Mesendoderm (in vitro differentiated cells): ENCODE measurements around the gene HES4.

Experiments
- DNase-seq: peaks from one replicate; pipeline ENCODE4 v3.0.0; 2013
- H2AK5ac ChIP-seq: 2 replicates; pipeline ENCODE4 v1.6.1; 2013; ENCODE audit warnings: low read length, inconsistent platforms
- H2BK120ac ChIP-seq: 2 replicates; pipeline ENCODE4 v1.6.1; 2013; ENCODE audit warnings: low read depth, mild to moderate bottlenecking, low read length, moderate library complexity, mixed read lengths
- H2BK15ac ChIP-seq: replicated peaks from 2 replicates; pipeline ENCODE4 v1.6.1; 2013; ENCODE audit warnings: low read depth, mild to moderate bottlenecking, moderate library complexity
- H2BK5ac ChIP-seq: 2 replicates; pipeline ENCODE4 v1.6.1; 2013; ENCODE audit warnings: low read length, inconsistent platforms
- H3K18ac ChIP-seq: 2 replicates; pipeline ENCODE4 v1.6.1; 2013; ENCODE audit warnings: mild to moderate bottlenecking, low read length, mixed read lengths
- H3K23ac ChIP-seq: one replicate; pipeline ENCODE4 v1.6.1; 2013; ENCODE audit warnings: low read length
- H3K27ac ChIP-seq: 2 replicates; pipeline ENCODE4 v1.5.1; 2013; ENCODE audit warnings: low read depth, mild to moderate bottlenecking, inconsistent platforms, low read length, moderate library complexity
- H3K27me3 ChIP-seq: 2 replicates; pipeline ENCODE4 v1.6.1; 2013; ENCODE audit warnings: low read length, control low read depth, mild to moderate bottlenecking, inconsistent platforms; ENCODE audit not compliant: insufficient read depth, poor library complexity
- H3K36me3 ChIP-seq: 2 replicates; pipeline ENCODE4 v1.6.1; 2013; ENCODE audit warnings: low read length, inconsistent platforms; ENCODE audit not compliant: control insufficient read depth, insufficient read depth
- H3K4ac ChIP-seq: one replicate; pipeline ENCODE4 v1.6.1; 2013; ENCODE audit warnings: low read depth, mild to moderate bottlenecking, low read length, moderate library complexity
- H3K4me1 ChIP-seq: 2 replicates; pipeline ENCODE4 v1.6.1; 2013; ENCODE audit warnings: low read depth, low read length, inconsistent platforms; ENCODE audit not compliant: control insufficient read depth
- H3K4me2 ChIP-seq: 2 replicates; pipeline ENCODE4 v1.6.1; 2013; ENCODE audit warnings: low read length
- H3K4me3 ChIP-seq: 2 replicates; pipeline ENCODE4 v1.5.1; 2013; ENCODE audit warnings: mild to moderate bottlenecking, low read length
- H3K56ac ChIP-seq: one replicate; pipeline ENCODE4 v1.6.1; 2013; ENCODE audit warnings: low read length
- H3K79me1 ChIP-seq: 2 replicates; pipeline ENCODE4 v1.6.1; 2013; ENCODE audit warnings: low read length, inconsistent platforms
- H3K79me2 ChIP-seq: 2 replicates; pipeline ENCODE4 v1.6.1; 2013; ENCODE audit warnings: mild to moderate bottlenecking, low read length; ENCODE audit not compliant: control insufficient read depth, insufficient read depth
- H3K9ac ChIP-seq: 2 replicates; pipeline ENCODE4 v1.6.1; 2013; ENCODE audit warnings: low read length, inconsistent platforms
- H4K5ac ChIP-seq: one replicate; pipeline ENCODE4 v1.6.1; 2013; ENCODE audit warnings: low read length
- H4K8ac ChIP-seq: one replicate; pipeline ENCODE4 v1.6.1; 2013; ENCODE audit warnings: low read depth, mild to moderate bottlenecking, control low read depth, low read length, moderate library complexity
- WGBS: extraction: QIAGEN DNeasy Blood & Tissue Kit; methylation state at CpG from one replicate; pipeline ENCODE4 v1.1.7; 2013; ENCODE audit warnings: low lambda C conversion rate, missing lambda C conversion rate; ENCODE audit not compliant: insufficient coverage; ENCODE audit errors: extremely low coverage; 5-methylcytosine and 5-hydroxymethylcytosine counted together

Gene HES4

GRCh38 chr1:1021920-1022259 lies 22.0 kb upstream of the HES4 start:
- Histone ChIP-seq H2BK15ac (no peak overlapping the region), H3K23ac (no peak overlapping the region), H4K8ac (no peak overlapping the region), H3K4me3 (no peak overlapping the region), H3K4me1 (peaks cover 8% of the 10 kb centered on the region), H3K36me3 (no peaks in the 10 kb centered on the region), H3K4me2 (no peak overlapping the region), H3K9ac (no peak overlapping the region), H2AK5ac (no peak overlapping the region), H3K4ac (no peak overlapping the region), H2BK120ac (no peak overlapping the region), H4K5ac (no peak overlapping the region), H3K27me3 (no peaks in the 10 kb centered on the region), H3K79me1 (peaks cover 4% of the 10 kb centered on the region), H3K79me2 (no peaks in the 10 kb centered on the region), H3K27ac (no peak overlapping the region), H2BK5ac (no peak overlapping the region), H3K18ac (no peak overlapping the region), H3K56ac (peak overlapping the region; percentile 49)
- no CpG with 5 or more reads among the region's 10 CpGs for WGBS
- no peak for DNase-seq

- H3K18ac ChIP-seq = peak overlapping the region; percentile 95
- H3K79me1 ChIP-seq = peaks cover 4% of the 10 kb centered on the region
- no peaks in the 10 kb centered on the region for H3K36me3 ChIP-seq
- H2BK15ac ChIP-seq = no peak overlapping the region
- no peaks in the 10 kb centered on the region for H3K79me2 ChIP-seq
- H2BK120ac ChIP-seq = no peak overlapping the region
- H3K4me1 ChIP-seq = peaks cover 8% of the 10 kb centered on the region
- H3K27ac ChIP-seq = peak overlapping the region; percentile 38
- no peak overlapping the region for H3K23ac ChIP-seq
- peak overlapping the region; percentile 57 for H3K4me2 ChIP-seq
- H3K9ac ChIP-seq = peak overlapping the region; percentile 68
- H2BK5ac ChIP-seq = no peak overlapping the region
- peak overlapping the region; percentile 15 for H3K4me3 ChIP-seq
- peak overlapping the region; percentile 81 for H3K4ac ChIP-seq
- H2AK5ac ChIP-seq = no peak overlapping the region
- H4K8ac ChIP-seq = no peak overlapping the region
- peak; percentile 51 for DNase-seq
- no peaks in the 10 kb centered on the region for H3K27me3 ChIP-seq
- WGBS = no CpG with 5 or more reads among the region's 33 CpGs
- H3K56ac ChIP-seq = peak overlapping the region; percentile 76
- H4K5ac ChIP-seq = no peak overlapping the region
These were observed 21.4 kb upstream of the HES4 start for GRCh38 chr1:1021010-1021919.

- H2AK5ac ChIP-seq = no peak overlapping the region
These were observed 20.6 kb upstream of the HES4 start for GRCh38 chr1:1020415-1021009.

GRCh38 chr1:1020000-1020404 lies 20.1 kb upstream of the HES4 start, which contains the start of gene AGRN:
Gene AGRN, plus strand, starts transcription at chr1:1020120. Its CDS starts 53 bp downstream, at chr1:1020173.
- peak within 1 kb of the TSS; percentile 70 for H3K4me2 ChIP-seq
- peak within 1 kb of the TSS; percentile 66 for H3K23ac ChIP-seq
- no peaks in the 10 kb centered on the region for H3K36me3 ChIP-seq
- peak within 1 kb of the TSS; percentile 87 for H3K27ac ChIP-seq
- peak within 1 kb of the TSS; percentile 76 for H4K8ac ChIP-seq
- no peak within 1 kb of the TSS for H2BK15ac ChIP-seq
- no peaks in the 10 kb centered on the region for H3K27me3 ChIP-seq
- H3K4me3 ChIP-seq = peak within 1 kb of the TSS; percentile 69
- H3K4ac ChIP-seq = peak within 1 kb of the TSS; percentile 93
- WGBS = no CpG with 5 or more reads among the region's 58 CpGs
- H2AK5ac ChIP-seq = no peak within 1 kb of the TSS
- peak within 1 kb of the TSS; percentile 95 for H3K18ac ChIP-seq
- H3K56ac ChIP-seq = peak within 1 kb of the TSS; percentile 95
- peak within 1 kb of the TSS; percentile 91 for H3K9ac ChIP-seq
- no peak within 1 kb of the TSS for H2BK120ac ChIP-seq
- H3K79me2 ChIP-seq = no peaks in the 10 kb centered on the region
- H3K79me1 ChIP-seq = peaks cover 4% of the 10 kb centered on the region
- H4K5ac ChIP-seq = no peak within 1 kb of the TSS
- DNase-seq = no peak
- H2BK5ac ChIP-seq = peak within 1 kb of the TSS; percentile 63
- peaks cover 6% of the 10 kb centered on the region for H3K4me1 ChIP-seq

More at GRCh38 chr1:1020415-1021009, 20.6 kb upstream of the HES4 start:
- Histone ChIP-seq H4K5ac (no peak overlapping the region), H2BK120ac (no peak overlapping the region), H3K36me3 (no peaks in the 10 kb centered on the region), H4K8ac (no peak overlapping the region), H3K4me2 (peak overlapping the region; percentile 70), H3K79me1 (peaks cover 4% of the 10 kb centered on the region), H3K23ac (no peak overlapping the region), H3K27me3 (no peaks in the 10 kb centered on the region), H3K18ac (peak overlapping the region; percentile 95), H2BK15ac (no peak overlapping the region), H3K4me3 (peak overlapping the region; percentile 69), H2BK5ac (no peak overlapping the region), H3K27ac (peak overlapping the region; percentile 87), H3K4me1 (peaks cover 8% of the 10 kb centered on the region), H3K4ac (peak overlapping the region; percentile 81), H3K9ac (peak overlapping the region; percentile 91), H3K79me2 (no peaks in the 10 kb centered on the region), H3K56ac (peak overlapping the region; percentile 95)
- no CpG with 5 or more reads among the region's 59 CpGs for WGBS
- DNase-seq = no peak

- Histone ChIP-seq H4K8ac (peak overlapping the region; percentile 76), H3K18ac (peak overlapping the region; percentile 94), H3K36me3 (no peaks in the 10 kb centered on the region), H3K27ac (peak overlapping the region; percentile 85), H3K9ac (peak overlapping the region; percentile 48), H3K79me2 (no peaks in the 10 kb centered on the region), H3K4me2 (no peak overlapping the region), H3K79me1 (peaks cover 4% of the 10 kb centered on the region), H3K4ac (peak overlapping the region; percentile 93), H2BK120ac (no peak overlapping the region), H3K23ac (no peak overlapping the region), H3K4me1 (peaks cover 1% of the 10 kb centered on the region), H4K5ac (no peak overlapping the region), H3K56ac (peak overlapping the region; percentile 82), H2AK5ac (no peak overlapping the region), H3K4me3 (no peak overlapping the region), H2BK5ac (no peak overlapping the region), H3K27me3 (no peaks in the 10 kb centered on the region), H2BK15ac (no peak overlapping the region)
- WGBS = no CpG with 5 or more reads among the region's 91 CpGs
- DNase-seq = peak; percentile 86
These were observed 19.5 kb upstream of the HES4 start for GRCh38 chr1:1019122-1019999.
